Fibroblast of lung (primary cell): ENCODE measurements around the gene HDC.

Experiments
- CTCF ChIP-seq, 2 donors: IDR thresholded peaks in 1 of 2; conservative IDR thresholded peaks in 1 of 2; 1 replicate in 1 of 2; 2 replicates in 1 of 2; pipeline ENCODE4 v1.5.1; 2011 to 2012; ENCODE audit warnings: low read length in 2 of 2, control low read depth in 1 of 2, inconsistent platforms in 1 of 2, low read depth in 1 of 2, mild to moderate bottlenecking in 1 of 2
- EZH2 ChIP-seq: IDR thresholded peaks from 2 replicates; pipeline ENCODE4 v1.5.1; 2012; ENCODE audit warnings: low read length, control low read depth, mild to moderate bottlenecking; ENCODE audit errors: missing control alignments

- TF ChIP-seq CTCF (conservative IDR thresholded peaks at IDR 0.05 in 1 of 2, IDR thresholded peaks at IDR 0.05 in 1 of 2; ENCODE audit: low read depth in 1 of 2, low read length in 2 of 2) (no peak), EZH2 (no peak)
Observed at GRCh38 chr15:50307799-50308198, 42.3 kb upstream of the HDC start.
